CD4-positive, alpha-beta T cell (primary cell): ENCODE data around the gene HIGD1A. TPM values are rescaled to one million over a fixed set of nuclear protein-coding genes. Genes with fewer than 3 reads are reported as not detected.
A peak's percentile ranks its signal among the peaks of the same experiment; 100 is the strongest.

ENCODE experiments used
- ATAC-seq: fragments of 200-7000 bp; cut with Tn5 transposase; one replicate; pipeline ENCODE4 v1.10.0; 2022; ENCODE audit warnings: mild to moderate bottlenecking; ENCODE audit not compliant: poor library complexity
- CTCF ChIA-PET: fragments of 350-600 bp; sonication (Branson Sonifier 250); formaldehyde crosslinking; loops from one replicate; lab custom pipeline; 2021; ENCODE audit warnings: antibody characterized with exemption, inconsistent platforms; lab: Charles Lee
- POLR2A ChIA-PET: fragments of 350-600 bp; sonication (Branson Sonifier 250); formaldehyde crosslinking; loops from one replicate; lab custom pipeline; 2021; ENCODE audit warnings: antibody characterized with exemption, inconsistent platforms; lab: Charles Lee
- DNase-seq, 14 experiments: peaks; one replicate each; pipeline ENCODE4 v3.0.0-alpha.2; 2013 to 2020; ENCODE audit warnings: mixed read lengths in 2 of 14
- H3K27ac ChIP-seq, 2 donors: one replicate each; pipeline versions ENCODE4 v1.5.1 to v1.7.0; 2013; ENCODE audit warnings: low read length in 2 of 2, low read depth in 1 of 2, mild to moderate bottlenecking in 1 of 2
- H3K27me3 ChIP-seq, 2 experiments: 1 replicate in 1 of 2; 2 replicates in 1 of 2; pipeline versions ENCODE4 v1.6.1 to v1.7.0; 2013; ENCODE audit warnings: low read length in 2 of 2, control low read depth in 1 of 2, mild to moderate bottlenecking in 1 of 2, moderate library complexity in 1 of 2; ENCODE audit not compliant: insufficient read depth in 2 of 2, control insufficient read depth in 1 of 2
- H3K36me3 ChIP-seq: one replicate; pipeline ENCODE4 v1.6.1; 2013; ENCODE audit warnings: low read length, control low read depth; ENCODE audit not compliant: insufficient read depth
- H3K4me1 ChIP-seq: one replicate; pipeline ENCODE4 v1.6.1; 2013; ENCODE audit warnings: low read length, control low read depth; ENCODE audit not compliant: insufficient read depth
- H3K4me3 ChIP-seq: one replicate; pipeline ENCODE4 v1.5.1; 2013; ENCODE audit warnings: mild to moderate bottlenecking, low read length, moderate library complexity
- H3K9me3 ChIP-seq, 2 experiments: 1 replicate in 1 of 2; 2 replicates in 1 of 2; pipeline versions ENCODE4 v1.6.1 to v1.7.0; 2013; ENCODE audit warnings: low read length in 2 of 2, mild to moderate bottlenecking in 2 of 2, control low read depth in 1 of 2, moderate library complexity in 1 of 2; ENCODE audit not compliant: control insufficient read depth in 1 of 2, insufficient read depth in 1 of 2
- H3K27ac Mint-ChIP-seq: one replicate; pipeline ENCODE4 v1.8.0; 2020; ENCODE audit warnings: mixed read lengths
- H3K27me3 Mint-ChIP-seq: one replicate; pipeline ENCODE4 v1.8.0; 2021; ENCODE audit warnings: mixed read lengths
- H3K36me3 Mint-ChIP-seq: one replicate; pipeline ENCODE4 v1.8.0; 2021; ENCODE audit warnings: low read depth, mixed read lengths
- H3K4me1 Mint-ChIP-seq: one replicate; pipeline ENCODE4 v1.8.0; 2021; ENCODE audit warnings: low read depth, mixed read lengths
- H3K4me3 Mint-ChIP-seq: one replicate; pipeline ENCODE4 v1.8.0; 2020; ENCODE audit warnings: mild to moderate bottlenecking, mixed read lengths
- H3K9me3 Mint-ChIP-seq: one replicate; pipeline ENCODE4 v1.8.0; 2020; ENCODE audit warnings: mixed read lengths
- intact Hi-C, 2 experiments: fragments of 100-400 bp; cut with DNase I in 1 of 2; cut with micrococcal nuclease in 1 of 2; formaldehyde crosslinking; loops; one replicate each; pipeline versions ENCODE4 v1.15.1 to v1.9.0; 2023 to 2025; cut with DNase I, micrococcal nuclease
- total RNA-seq, 174 experiments: library from RNA in 2 of 174; stranded (reverse) in 2 of 174; gene quantifications; one replicate each; pipeline ENCODE4 v1.2.3 and lab custom pipeline; 2021 to 2026
- TF ChIP-seq, protein P1 (sequence below): fragments of 200-600 bp; IDR thresholded peaks from one replicate; pipeline ENCODE4 v1.8.0; 2022; ENCODE audit warnings: antibody characterized with exemption, mild to moderate bottlenecking

Gene HIGD1A
- total RNA-seq, 2 experiments from 2014 or later: 9.3 to 11.3 TPM

- Histone ChIP-seq H3K4me1 (peaks cover 55% of the 10 kb centered on the region), H3K9me3 (no peaks in the 10 kb centered on the region), H3K36me3 (no peaks in the 10 kb centered on the region), H3K27ac (no peak overlapping the region), H3K4me3 (no peak overlapping the region), H3K27me3 (no peaks in the 10 kb centered on the region)
- Mint-ChIP-seq H3K27me3 (no peaks in the 10 kb centered on the region), H3K4me1 (peaks cover 50% of the 10 kb centered on the region), H3K4me3 (no peak overlapping the region), H3K9me3 (no peaks in the 10 kb centered on the region), H3K36me3 (no peaks in the 10 kb centered on the region), H3K27ac (peak overlapping the region; percentile 66)
- ChIA-PET CTCF (no interaction called here), POLR2A (no interaction called here)
- DNase-seq: no peak
- TF ChIP-seq, protein P1, sequence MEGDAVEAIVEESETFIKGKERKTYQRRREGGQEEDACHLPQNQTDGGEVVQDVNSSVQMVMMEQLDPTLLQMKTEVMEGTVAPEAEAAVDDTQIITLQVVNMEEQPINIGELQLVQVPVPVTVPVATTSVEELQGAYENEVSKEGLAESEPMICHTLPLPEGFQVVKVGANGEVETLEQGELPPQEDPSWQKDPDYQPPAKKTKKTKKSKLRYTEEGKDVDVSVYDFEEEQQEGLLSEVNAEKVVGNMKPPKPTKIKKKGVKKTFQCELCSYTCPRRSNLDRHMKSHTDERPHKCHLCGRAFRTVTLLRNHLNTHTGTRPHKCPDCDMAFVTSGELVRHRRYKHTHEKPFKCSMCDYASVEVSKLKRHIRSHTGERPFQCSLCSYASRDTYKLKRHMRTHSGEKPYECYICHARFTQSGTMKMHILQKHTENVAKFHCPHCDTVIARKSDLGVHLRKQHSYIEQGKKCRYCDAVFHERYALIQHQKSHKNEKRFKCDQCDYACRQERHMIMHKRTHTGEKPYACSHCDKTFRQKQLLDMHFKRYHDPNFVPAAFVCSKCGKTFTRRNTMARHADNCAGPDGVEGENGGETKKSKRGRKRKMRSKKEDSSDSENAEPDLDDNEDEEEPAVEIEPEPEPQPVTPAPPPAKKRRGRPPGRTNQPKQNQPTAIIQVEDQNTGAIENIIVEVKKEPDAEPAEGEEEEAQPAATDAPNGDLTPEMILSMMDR: no peak
- ATAC-seq: no peak
- intact Hi-C loops: loop anchor here in 1 of 2 experiments (5.0 kb wide), 1 partner anchor 167 kb away; the partner anchor contains the start of gene SEC22C
Measured at GRCh38 chr3:42749025-42749752, 55.1 kb downstream of the HIGD1A start.

GRCh38 chr3:42747581-42747980 is 56.7 kb downstream of the HIGD1A start:
- intact Hi-C loops: loop anchor here in 1 of 2 experiments (5.0 kb wide), 1 partner anchor 165 kb away; the partner anchor contains the start of gene SEC22C

More at GRCh38 chr3:42747581-42747980, 56.7 kb downstream of the HIGD1A start:
- H3K27me3 Mint-ChIP-seq: no peaks in the 10 kb centered on the region
- no peaks in the 10 kb centered on the region for H3K27me3 ChIP-seq
- peak overlapping the region in 1 of 2 donors; percentile 54 for H3K27ac ChIP-seq
- peak; percentile 91 for ATAC-seq
- no peaks in the 10 kb centered on the region for H3K36me3 Mint-ChIP-seq
- H3K9me3 Mint-ChIP-seq: no peaks in the 10 kb centered on the region
- TF ChIP-seq, protein P1: no peak
- CTCF ChIA-PET: no interaction called here
- POLR2A ChIA-PET: interaction anchor here (0.6 to 1.4 kb wide), 5 partner anchors 8 to 800 kb away, joined by 3 to 5 read pairs (median 4); partner anchors contain the start of gene VIPR1
- H3K4me1 Mint-ChIP-seq: peaks cover 57% of the 10 kb centered on the region
- H3K4me1 ChIP-seq: peaks cover 57% of the 10 kb centered on the region
- H3K9me3 ChIP-seq: no peaks in the 10 kb centered on the region
- H3K27ac Mint-ChIP-seq: peak overlapping the region; percentile 88
- peak overlapping the region; percentile 49 for H3K4me3 Mint-ChIP-seq
- DNase-seq: peak; percentile 22 to 71 (median 42)
- no peaks in the 10 kb centered on the region for H3K36me3 ChIP-seq
- no peak overlapping the region for H3K4me3 ChIP-seq
